HEK293 (cell line): ENCODE data around the gene GRIK2.

Experiments used
- CTCF ChIA-PET: fragments of 350-600 bp; formaldehyde crosslinking; extraction: SDS; loops from one replicate; lab custom pipeline; 2021; ENCODE audit warnings: antibody characterized with exemption; lab: Yijun Ruan, JAX
- POLR2A ChIA-PET: fragments of 300-600 bp; formaldehyde crosslinking; extraction: SDS; loops from one replicate; lab custom pipeline; 2020; ENCODE audit warnings: antibody characterized with exemption, inconsistent platforms; lab: Yijun Ruan, JAX
- H3K27ac ChIP-seq: fragments of 200-500 bp; sonication (Bioruptor generic); 2 replicates; pipeline ENCODE4 v1.5.1; 2014; ENCODE audit warnings: low read depth, low read length, control low read depth, inconsistent platforms; ENCODE audit errors: extremely low read depth
- H3K36me3 ChIP-seq, 2 experiments: fragments of 200-500 bp in 1 of 2; sonication (Bioruptor generic) in 1 of 2; 1 replicate in 1 of 2; 2 replicates in 1 of 2; pipeline ENCODE4 v1.5.1; 2014 to 2017; ENCODE audit warnings: inconsistent platforms in 2 of 2, low read length in 2 of 2; ENCODE audit not compliant: control insufficient read depth in 2 of 2, insufficient read depth in 1 of 2
- H3K4me1 ChIP-seq: fragments of 200-500 bp; sonication (Bioruptor generic); 2 replicates; pipeline ENCODE4 v1.5.1; 2014; ENCODE audit warnings: mild to moderate bottlenecking, low read length, inconsistent platforms; ENCODE audit not compliant: control insufficient read depth, insufficient read depth
- H3K4me3 ChIP-seq: 2 replicates; pipeline ENCODE4 v1.5.1; 2011; ENCODE audit warnings: low read depth, mild to moderate bottlenecking, control low read depth, low read length, moderate library complexity
- H3K9me3 ChIP-seq: fragments of 200-500 bp; sonication (Bioruptor generic); 2 replicates; pipeline ENCODE4 v1.5.1; 2014; ENCODE audit warnings: low read depth, low read length, inconsistent platforms; ENCODE audit not compliant: control insufficient read depth, insufficient read depth
- FEZF1 ChIP-seq: fragments of 450-650 bp; formaldehyde crosslinking; IDR thresholded peaks from 2 replicates; pipeline ENCODE4 v1.5.1; 2016; ENCODE audit warnings: missing biosample characterization, missing genetic modification characterization
- HOXD13 ChIP-seq: sonication (generic); formaldehyde crosslinking; IDR thresholded peaks from 2 replicates; pipeline ENCODE4 v1.8.0; 2022; ENCODE audit warnings: missing genetic modification reagents, borderline replicate concordance
- REPIN1 ChIP-seq: fragments of 450-650 bp; formaldehyde crosslinking; IDR thresholded peaks from 2 replicates; pipeline ENCODE4 v1.5.1; 2017; ENCODE audit warnings: missing biosample characterization, missing genetic modification characterization, low read depth
- ZEB2 ChIP-seq: fragments of 450-650 bp; formaldehyde crosslinking; IDR thresholded peaks from 2 replicates; pipeline ENCODE4 v1.5.1; 2016; ENCODE audit warnings: missing biosample characterization, missing genetic modification characterization
- ZFHX2 ChIP-seq: fragments of 450-650 bp; formaldehyde crosslinking; conservative IDR thresholded peaks from 2 replicates; pipeline ENCODE4 v1.5.1; 2016; ENCODE audit warnings: missing biosample characterization, missing genetic modification characterization
- ZFP69B ChIP-seq: fragments of 450-650 bp; formaldehyde crosslinking; IDR thresholded peaks from 2 replicates; pipeline ENCODE4 v1.5.1; 2016; ENCODE audit warnings: missing biosample characterization, missing genetic modification characterization
- ZNF121 ChIP-seq: fragments of 450-650 bp; formaldehyde crosslinking; IDR thresholded peaks from 2 replicates; pipeline ENCODE4 v1.5.1; 2016; ENCODE audit warnings: missing biosample characterization, missing genetic modification characterization
- ZNF146 ChIP-seq: fragments of 450-650 bp; formaldehyde crosslinking; IDR thresholded peaks from 2 replicates; pipeline ENCODE4 v1.5.1; 2016; ENCODE audit warnings: missing biosample characterization, missing genetic modification characterization
- ZNF366 ChIP-seq: fragments of 450-650 bp; formaldehyde crosslinking; conservative IDR thresholded peaks from 2 replicates; pipeline ENCODE4 v1.5.1; 2016; ENCODE audit warnings: missing biosample characterization, missing genetic modification characterization
- ZNF391 ChIP-seq: fragments of 450-650 bp; formaldehyde crosslinking; IDR thresholded peaks from 2 replicates; pipeline ENCODE4 v1.5.1; 2016; ENCODE audit warnings: low read depth, missing biosample characterization, missing genetic modification characterization, borderline replicate concordance
- ZNF701 ChIP-seq: fragments of 450-650 bp; formaldehyde crosslinking; IDR thresholded peaks from 2 replicates; pipeline ENCODE4 v1.5.1; 2016; ENCODE audit warnings: missing biosample characterization, missing genetic modification characterization
- TF ChIP-seq, protein P1 (sequence below): sonication (generic); formaldehyde crosslinking; IDR thresholded peaks from 2 replicates; pipeline ENCODE4 v1.8.1; 2022; ENCODE audit warnings: mild to moderate bottlenecking, moderate library complexity, missing genetic modification reagents
- TF ChIP-seq, protein P2 (sequence below): fragments of 450-650 bp; formaldehyde crosslinking; IDR thresholded peaks from 2 replicates; pipeline ENCODE4 v1.5.1; 2016; ENCODE audit warnings: missing biosample characterization, missing genetic modification characterization
- TF ChIP-seq, protein P3 (sequence below): fragments of 450-650 bp; formaldehyde crosslinking; IDR thresholded peaks from 2 replicates; pipeline ENCODE4 v1.5.1; 2016; ENCODE audit warnings: missing biosample characterization, missing genetic modification characterization, borderline replicate concordance
- TF ChIP-seq, protein P4 (sequence below): IDR thresholded peaks from 2 replicates; pipeline ENCODE4 v1.6.1; 2011; ENCODE audit warnings: mild to moderate bottlenecking, low read depth, low read length, borderline replicate concordance
- TF ChIP-seq, protein P5 (sequence below): fragments of 450-650 bp; formaldehyde crosslinking; conservative IDR thresholded peaks from 2 replicates; pipeline ENCODE4 v1.5.1; 2016; ENCODE audit warnings: low read depth, missing biosample characterization, missing genetic modification characterization

Gene GRIK2

DNA sequence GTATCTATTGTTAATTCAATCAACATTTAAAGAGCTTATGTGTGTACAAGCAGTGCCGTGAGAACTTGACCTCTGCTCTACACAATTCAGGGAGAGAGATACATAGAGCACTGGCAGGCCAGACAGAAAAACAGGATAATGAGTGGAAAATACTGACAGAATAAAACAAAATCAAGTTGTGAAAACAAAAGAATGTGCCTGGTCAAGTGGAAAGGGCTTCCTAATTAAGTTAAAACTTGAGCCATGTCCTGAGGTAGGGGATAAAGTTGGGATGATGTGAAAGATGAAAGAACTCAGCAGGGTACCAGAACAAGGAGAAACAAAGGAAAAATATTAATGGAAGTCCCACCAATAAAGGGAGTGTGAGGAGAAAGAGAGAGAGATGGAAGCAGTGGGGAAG is 672.8 kb downstream of the GRIK2 start (continued):
- TF ChIP-seq ZEB2 (tag by site-specific recombination) (no peak), ZNF701 (no peak)
- TF ChIP-seq, protein P1, sequence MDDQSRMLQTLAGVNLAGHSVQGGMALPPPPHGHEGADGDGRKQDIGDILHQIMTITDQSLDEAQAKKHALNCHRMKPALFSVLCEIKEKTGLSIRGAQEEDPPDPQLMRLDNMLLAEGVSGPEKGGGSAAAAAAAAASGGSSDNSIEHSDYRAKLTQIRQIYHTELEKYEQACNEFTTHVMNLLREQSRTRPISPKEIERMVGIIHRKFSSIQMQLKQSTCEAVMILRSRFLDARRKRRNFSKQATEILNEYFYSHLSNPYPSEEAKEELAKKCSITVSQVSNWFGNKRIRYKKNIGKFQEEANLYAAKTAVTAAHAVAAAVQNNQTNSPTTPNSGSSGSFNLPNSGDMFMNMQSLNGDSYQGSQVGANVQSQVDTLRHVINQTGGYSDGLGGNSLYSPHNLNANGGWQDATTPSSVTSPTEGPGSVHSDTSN (CRISPR knock-in tag), result no peak

DNA sequence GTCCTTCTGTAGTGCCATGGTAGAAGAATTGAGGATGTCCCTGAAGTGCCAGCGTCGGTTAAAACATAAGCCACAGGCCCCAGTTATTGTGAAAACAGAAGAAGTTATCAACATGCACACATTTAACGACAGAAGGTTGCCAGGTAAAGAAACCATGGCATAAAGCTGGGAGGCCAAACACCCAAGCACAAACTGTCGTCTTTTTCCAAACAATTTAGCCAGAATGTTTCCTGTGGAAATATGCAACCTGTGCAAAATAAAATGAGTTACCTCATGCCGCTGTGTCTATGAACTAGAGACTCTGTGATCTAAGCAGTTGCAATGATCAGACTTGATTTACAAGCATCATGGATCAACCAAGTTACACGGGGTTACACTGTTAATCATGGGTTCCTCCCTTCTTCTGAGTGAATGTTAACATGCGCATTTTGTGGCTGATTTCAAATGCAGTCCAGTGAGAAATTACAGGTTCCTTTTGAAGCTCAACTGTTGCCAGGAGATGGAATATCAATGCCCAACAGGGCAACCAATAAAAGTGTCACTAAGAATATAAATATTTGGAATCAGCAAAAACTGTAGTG is 674.9 kb downstream of the GRIK2 start:
- Histone ChIP-seq H3K27ac (no peak overlapping the region), H3K36me3 (no peaks in the 10 kb centered on the region), H3K9me3 (no peaks in the 10 kb centered on the region; the same call in 1 of the 2 replicates), H3K4me3 (no peak overlapping the region), H3K4me1 (no peaks in the 10 kb centered on the region)
- CTCF ChIA-PET, result interaction anchor here (0.6 kb wide), 1 partner anchor 155 kb away, joined by 3 read pairs; no protein-coding TSS in a partner anchor
- POLR2A ChIA-PET, result no interaction called here
- TF ChIP-seq, protein P2, sequence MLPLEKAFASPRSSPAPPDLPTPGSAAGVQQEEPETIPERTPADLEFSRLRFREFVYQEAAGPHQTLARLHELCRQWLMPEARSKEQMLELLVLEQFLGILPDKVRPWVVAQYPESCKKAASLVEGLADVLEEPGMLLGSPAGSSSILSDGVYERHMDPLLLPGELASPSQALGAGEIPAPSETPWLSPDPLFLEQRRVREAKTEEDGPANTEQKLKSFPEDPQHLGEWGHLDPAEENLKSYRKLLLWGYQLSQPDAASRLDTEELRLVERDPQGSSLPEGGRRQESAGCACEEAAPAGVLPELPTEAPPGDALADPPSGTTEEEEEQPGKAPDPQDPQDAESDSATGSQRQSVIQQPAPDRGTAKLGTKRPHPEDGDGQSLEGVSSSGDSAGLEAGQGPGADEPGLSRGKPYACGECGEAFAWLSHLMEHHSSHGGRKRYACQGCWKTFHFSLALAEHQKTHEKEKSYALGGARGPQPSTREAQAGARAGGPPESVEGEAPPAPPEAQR (tag by site-specific recombination), result no peak
- TF ChIP-seq, protein P3, sequence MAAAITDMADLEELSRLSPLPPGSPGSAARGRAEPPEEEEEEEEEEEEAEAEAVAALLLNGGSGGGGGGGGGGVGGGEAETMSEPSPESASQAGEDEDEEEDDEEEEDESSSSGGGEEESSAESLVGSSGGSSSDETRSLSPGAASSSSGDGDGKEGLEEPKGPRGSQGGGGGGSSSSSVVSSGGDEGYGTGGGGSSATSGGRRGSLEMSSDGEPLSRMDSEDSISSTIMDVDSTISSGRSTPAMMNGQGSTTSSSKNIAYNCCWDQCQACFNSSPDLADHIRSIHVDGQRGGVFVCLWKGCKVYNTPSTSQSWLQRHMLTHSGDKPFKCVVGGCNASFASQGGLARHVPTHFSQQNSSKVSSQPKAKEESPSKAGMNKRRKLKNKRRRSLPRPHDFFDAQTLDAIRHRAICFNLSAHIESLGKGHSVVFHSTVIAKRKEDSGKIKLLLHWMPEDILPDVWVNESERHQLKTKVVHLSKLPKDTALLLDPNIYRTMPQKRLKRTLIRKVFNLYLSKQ (tag by site-specific recombination), result no peak
- no peak for TF ChIP-seq REPIN1 (tag by site-specific recombination)
- TF ChIP-seq FEZF1, result no peak
- no peak for TF ChIP-seq ZNF366 (tag by site-specific recombination)
- no peak for TF ChIP-seq ZNF146 (tag by site-specific recombination)
- TF ChIP-seq, protein P4, sequence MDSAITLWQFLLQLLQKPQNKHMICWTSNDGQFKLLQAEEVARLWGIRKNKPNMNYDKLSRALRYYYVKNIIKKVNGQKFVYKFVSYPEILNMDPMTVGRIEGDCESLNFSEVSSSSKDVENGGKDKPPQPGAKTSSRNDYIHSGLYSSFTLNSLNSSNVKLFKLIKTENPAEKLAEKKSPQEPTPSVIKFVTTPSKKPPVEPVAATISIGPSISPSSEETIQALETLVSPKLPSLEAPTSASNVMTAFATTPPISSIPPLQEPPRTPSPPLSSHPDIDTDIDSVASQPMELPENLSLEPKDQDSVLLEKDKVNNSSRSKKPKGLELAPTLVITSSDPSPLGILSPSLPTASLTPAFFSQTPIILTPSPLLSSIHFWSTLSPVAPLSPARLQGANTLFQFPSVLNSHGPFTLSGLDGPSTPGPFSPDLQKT, result no peak
- no peak for TF ChIP-seq ZFHX2 (tag by site-specific recombination)
- TF ChIP-seq HOXD13 (CRISPR knock-in tag), result no peak
- TF ChIP-seq ZNF121, result no peak
- TF ChIP-seq, protein P5, sequence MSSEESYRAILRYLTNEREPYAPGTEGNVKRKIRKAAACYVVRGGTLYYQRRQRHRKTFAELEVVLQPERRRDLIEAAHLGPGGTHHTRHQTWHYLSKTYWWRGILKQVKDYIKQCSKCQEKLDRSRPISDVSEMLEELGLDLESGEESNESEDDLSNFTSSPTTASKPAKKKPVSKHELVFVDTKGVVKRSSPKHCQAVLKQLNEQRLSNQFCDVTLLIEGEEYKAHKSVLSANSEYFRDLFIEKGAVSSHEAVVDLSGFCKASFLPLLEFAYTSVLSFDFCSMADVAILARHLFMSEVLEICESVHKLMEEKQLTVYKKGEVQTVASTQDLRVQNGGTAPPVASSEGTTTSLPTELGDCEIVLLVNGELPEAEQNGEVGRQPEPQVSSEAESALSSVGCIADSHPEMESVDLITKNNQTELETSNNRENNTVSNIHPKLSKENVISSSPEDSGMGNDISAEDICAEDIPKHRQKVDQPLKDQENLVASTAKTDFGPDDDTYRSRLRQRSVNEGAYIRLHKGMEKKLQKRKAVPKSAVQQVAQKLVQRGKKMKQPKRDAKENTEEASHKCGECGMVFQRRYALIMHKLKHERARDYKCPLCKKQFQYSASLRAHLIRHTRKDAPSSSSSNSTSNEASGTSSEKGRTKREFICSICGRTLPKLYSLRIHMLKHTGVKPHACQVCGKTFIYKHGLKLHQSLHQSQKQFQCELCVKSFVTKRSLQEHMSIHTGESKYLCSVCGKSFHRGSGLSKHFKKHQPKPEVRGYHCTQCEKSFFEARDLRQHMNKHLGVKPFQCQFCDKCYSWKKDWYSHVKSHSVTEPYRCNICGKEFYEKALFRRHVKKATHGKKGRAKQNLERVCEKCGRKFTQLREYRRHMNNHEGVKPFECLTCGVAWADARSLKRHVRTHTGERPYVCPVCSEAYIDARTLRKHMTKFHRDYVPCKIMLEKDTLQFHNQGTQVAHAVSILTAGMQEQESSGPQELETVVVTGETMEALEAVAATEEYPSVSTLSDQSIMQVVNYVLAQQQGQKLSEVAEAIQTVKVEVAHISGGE (tag by site-specific recombination), result no peak
- no peak for TF ChIP-seq ZNF391 (tag by site-specific recombination)
- TF ChIP-seq ZFP69B (tag by site-specific recombination), result no peak
